Fibroblast of pulmonary artery (primary cell): ENCODE data around the gene CEBPZ.
"Not testable (repeated sequence)": the region's sequence is repeated elsewhere in the genome, so short reads cannot be mapped to it uniquely, and the experiment has no call there.

ENCODE experiments used
- DNase-seq: peaks from one replicate; pipeline ENCODE4 v3.0.0-alpha.2; 2010; ENCODE audit warnings: low read depth
- H3K4me3 ChIP-seq: replicated peaks from 2 replicates; pipeline ENCODE4 v1.5.1; 2011; ENCODE audit warnings: low read depth, mild to moderate bottlenecking, control low read depth, low read length, moderate library complexity
- CTCF ChIP-seq: IDR thresholded peaks from 2 replicates; pipeline ENCODE4 v1.5.1; 2011; ENCODE audit warnings: mild to moderate bottlenecking, control low read depth, low read length, inconsistent platforms; ENCODE audit errors: missing control alignments

CEBPZ gene

GRCh38 chr2:37219046-37219445, 12.3 kb downstream of the CEBPZ start:
- DNase-seq = no peak
- H3K4me3 ChIP-seq = no peak overlapping the region
- TF ChIP-seq CTCF = no peak

GRCh38 chr2:37215250-37215649, 16.1 kb downstream of the CEBPZ start:
- peak; percentile 30 for DNase-seq
- no peak for TF ChIP-seq CTCF
- H3K4me3 ChIP-seq = no peak overlapping the region

GRCh38 chr2:37211939-37212338, 19.5 kb downstream of the CEBPZ start:
- DNase-seq = no peak
- no peak for TF ChIP-seq CTCF
- no peak overlapping the region for H3K4me3 ChIP-seq

- no peak for TF ChIP-seq CTCF
- no peak overlapping the region for H3K4me3 ChIP-seq
- no peak for DNase-seq
These were observed 20.2 kb downstream of the CEBPZ start for GRCh38 chr2:37211212-37211611.

GRCh38 chr2:37206760-37207159, 24.6 kb downstream of the CEBPZ start:
- not testable (repeated sequence) for H3K4me3 ChIP-seq

GRCh38 chr2:37205689-37206341, 25.6 kb downstream of the CEBPZ start:
- H3K4me3 ChIP-seq = no peak overlapping the region
- no peak for DNase-seq
- TF ChIP-seq CTCF = no peak

More at GRCh38 chr2:37206760-37207159, 24.6 kb downstream of the CEBPZ start:
- not testable (repeated sequence) for DNase-seq

- DNase-seq, H3K4me3 ChIP-seq: not testable (repeated sequence)
These were observed 26.2 kb downstream of the CEBPZ start for GRCh38 chr2:37205071-37205661.

GRCh38 chr2:37203708-37204107, 27.7 kb downstream of the CEBPZ start:
- no peak for TF ChIP-seq CTCF
- DNase-seq = no peak
- H3K4me3 ChIP-seq = no peak overlapping the region
